Fibroblast of skin of left quadriceps (primary cell): Measurements from ENCODE around the gene ALPG.
"Not testable (repeated sequence)": the region's sequence is repeated elsewhere in the genome, so short reads cannot be mapped to it uniquely, and the experiment has no call there.

Experiments
- DNase-seq, 2 experiments: peaks; one replicate each; pipeline ENCODE4 v3.0.0-alpha.2; 2013; ENCODE audit warnings: low read depth in 2 of 2

The ALPG gene

GRCh38 chr2:232395586-232395985 is 11.1 kb upstream of the ALPG start:
- no peak for DNase-seq

GRCh38 chr2:232396683-232397082 is 10.0 kb upstream of the ALPG start:
- DNase-seq, result no peak

- no peak for DNase-seq
Observed at GRCh38 chr2:232398293-232399034, 8.2 kb upstream of the ALPG start.

GRCh38 chr2:232400256-232401015 is 6.2 kb upstream of the ALPG start:
- DNase-seq, result no peak

GRCh38 chr2:232402518-232402917 is 4.1 kb upstream of the ALPG start:
- DNase-seq, result no peak

- no peak for DNase-seq
Observed at GRCh38 chr2:232405943-232406510, 617 bp upstream of the ALPG start.

GRCh38 chr2:232407428-232408150 is 945 bp downstream of the ALPG start:
- not testable (repeated sequence) for DNase-seq

GRCh38 chr2:232408269-232408668 is 1.6 kb downstream of the ALPG start:
- not testable (repeated sequence) for DNase-seq

GRCh38 chr2:232409617-232410016 is 3.0 kb downstream of the ALPG start:
- not testable (repeated sequence) for DNase-seq

- DNase-seq, result no peak
Observed at GRCh38 chr2:232410238-232410900, 3.7 kb downstream of the ALPG start.

GRCh38 chr2:232411901-232412629 is 5.4 kb downstream of the ALPG start:
- no peak for DNase-seq

GRCh38 chr2:232412986-232413385 is 6.3 kb downstream of the ALPG start:
- DNase-seq, result no peak

- DNase-seq, result no peak
Observed at GRCh38 chr2:232415138-232415690, 8.6 kb downstream of the ALPG start.

- no peak for DNase-seq
Observed at GRCh38 chr2:232415736-232416520, 9.3 kb downstream of the ALPG start.

- DNase-seq, result no peak
Observed at GRCh38 chr2:232416521-232417470, 10.2 kb downstream of the ALPG start.

GRCh38 chr2:232417489-232417888 is 10.8 kb downstream of the ALPG start:
- DNase-seq, result no peak

GRCh38 chr2:232418056-232418455 is 11.4 kb downstream of the ALPG start:
- DNase-seq, result no peak

- no peak for DNase-seq
Observed at GRCh38 chr2:232418466-232419244, 12.0 kb downstream of the ALPG start.
